ENCODE data around the gene KCNS1. TPM values are rescaled to one million over a fixed set of nuclear protein-coding genes. Genes with fewer than 3 reads are reported as not detected.
A peak's percentile ranks its signal among the peaks of the same experiment; 100 is the strongest.

Gene KCNS1
- polyA plus RNA-seq, 1 donor (not counting 4 experiments of a cell fraction or from before 2014, with no cell fraction given), result 1.5 TPM

GRCh38 chr20:45114465-45115385 is 13.8 kb upstream of the KCNS1 start, which contains the start of gene WFDC5:
WFDC5 (minus strand) TSS chr20:45115174; CDS start chr20:45115083, 91 bp downstream.
- H3K9ac ChIP-seq (ENCODE audit: control insufficient read depth, extremely low read depth, insufficient read depth, low read length), result peak within 1 kb of the TSS; percentile 47
- no peak for TF ChIP-seq EZH2 (IDR thresholded peaks at IDR 0.05; ENCODE audit: low read length)
- TF ChIP-seq CTCF (optimal IDR thresholded peaks at IDR 0.05 in 1 of 3, IDR thresholded peaks at IDR 0.05 in 1 of 3, conservative IDR thresholded peaks at IDR 0.05 in 1 of 3; ENCODE audit: extremely low read depth in 1 of 3, insufficient read depth in 2 of 3, low read length in 3 of 3), result no peak
- no peaks in the 10 kb centered on the region for H3K36me3 ChIP-seq (ENCODE audit: control insufficient read depth in 2 of 2, extremely low read depth in 1 of 2, insufficient read depth in 2 of 2, low read length in 2 of 2)
- peak within 1 kb of the TSS; percentile 67 for H2AFZ ChIP-seq (ENCODE audit: control insufficient read depth, low read length)
- H3K27ac ChIP-seq (ENCODE audit: control insufficient read depth, insufficient read depth, low read length), result peak within 1 kb of the TSS; percentile 37
- peak within 1 kb of the TSS; percentile 73 for H3K4me2 ChIP-seq (ENCODE audit: control insufficient read depth, extremely low read depth, insufficient read depth, low read depth, low read length)
- DNase-seq (ENCODE audit: low read depth, low spot score) (peak; percentile 94), FAIRE-seq (peak; percentile 73)
- H3K4me3 ChIP-seq (ENCODE audit: control insufficient read depth in 2 of 3, extremely low read depth in 1 of 3, insufficient read depth in 2 of 3, low read depth in 1 of 3, low read length in 3 of 3), result peak within 1 kb of the TSS in 2 of 3 experiments; percentile 4 to 28
- no peaks in the 10 kb centered on the region for H3K79me2 ChIP-seq (ENCODE audit: control insufficient read depth, insufficient read depth, low read length)
- H3K9me3 ChIP-seq (ENCODE audit: control insufficient read depth, low read depth, low read length), result no peaks in the 10 kb centered on the region
- H3K27me3 ChIP-seq (ENCODE audit: control insufficient read depth, extremely low read depth, insufficient read depth, low read length), result no peaks in the 10 kb centered on the region
- H4K20me1 ChIP-seq (ENCODE audit: control insufficient read depth, extremely low read depth, insufficient read depth, low read length), result no peaks in the 10 kb centered on the region
- peaks cover 22% of the 10 kb centered on the region for H3K4me1 ChIP-seq (ENCODE audit: control insufficient read depth, extremely low read depth, insufficient read depth, low read length)
- no peaks in the 10 kb centered on the region for H3K9me1 ChIP-seq (ENCODE audit: control insufficient read depth, extremely low read depth, insufficient read depth, low read length)
- dilution Hi-C loops (cut with MboI; ENCODE audit: extremely low pct_ligation_motif_present, low sequenced_read_pairs), result no loop called here

DNA sequence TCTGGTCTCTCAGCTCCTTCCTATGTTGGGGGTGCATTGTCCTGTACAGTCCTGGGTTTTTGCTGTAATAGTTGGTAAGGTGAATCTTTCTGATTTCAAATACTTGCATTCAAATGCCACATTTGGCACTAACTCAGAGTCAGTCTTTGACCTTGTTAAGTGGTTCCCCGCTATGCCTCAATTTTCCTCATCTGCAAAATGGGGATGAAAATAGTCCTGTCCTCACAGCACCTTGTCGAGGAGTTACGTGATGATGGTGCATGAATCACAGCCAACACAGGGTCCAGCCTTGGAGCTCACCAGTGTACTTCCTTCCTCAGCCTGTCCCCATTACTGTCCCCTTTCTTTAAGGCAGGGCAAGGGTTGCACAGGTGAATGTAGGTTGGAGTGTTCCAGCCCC is 12.9 kb upstream of the KCNS1 start:
- Histone ChIP-seq H3K4me2 (ENCODE audit: control insufficient read depth, extremely low read depth, insufficient read depth, low read depth, low read length) (no peak overlapping the region), H3K36me3 (ENCODE audit: control insufficient read depth in 2 of 2, extremely low read depth in 1 of 2, insufficient read depth in 2 of 2, low read length in 2 of 2) (no peaks in the 10 kb centered on the region), H3K9me1 (ENCODE audit: control insufficient read depth, extremely low read depth, insufficient read depth, low read length) (no peaks in the 10 kb centered on the region), H3K4me3 (ENCODE audit: control insufficient read depth in 2 of 3, extremely low read depth in 1 of 3, insufficient read depth in 2 of 3, low read depth in 1 of 3, low read length in 3 of 3) (no peak overlapping the region), H3K27me3 (ENCODE audit: control insufficient read depth, extremely low read depth, insufficient read depth, low read length) (no peaks in the 10 kb centered on the region), H3K9me3 (ENCODE audit: control insufficient read depth, low read depth, low read length) (no peaks in the 10 kb centered on the region), H3K27ac (ENCODE audit: control insufficient read depth, insufficient read depth, low read length) (no peak overlapping the region), H3K4me1 (ENCODE audit: control insufficient read depth, extremely low read depth, insufficient read depth, low read length) (peaks cover 22% of the 10 kb centered on the region), H2AFZ (ENCODE audit: control insufficient read depth, low read length) (no peak overlapping the region), H4K20me1 (ENCODE audit: control insufficient read depth, extremely low read depth, insufficient read depth, low read length) (no peaks in the 10 kb centered on the region), H3K9ac (ENCODE audit: control insufficient read depth, extremely low read depth, insufficient read depth, low read length) (no peak overlapping the region), H3K79me2 (ENCODE audit: control insufficient read depth, insufficient read depth, low read length) (no peaks in the 10 kb centered on the region)
- dilution Hi-C loops (cut with MboI; ENCODE audit: extremely low pct_ligation_motif_present, low sequenced_read_pairs), result no loop called here
- no peak for DNase-seq (ENCODE audit: low read depth, low spot score)
- TF ChIP-seq CTCF (optimal IDR thresholded peaks at IDR 0.05 in 1 of 3, IDR thresholded peaks at IDR 0.05 in 1 of 3, conservative IDR thresholded peaks at IDR 0.05 in 1 of 3; ENCODE audit: extremely low read depth in 1 of 3, insufficient read depth in 2 of 3, low read length in 3 of 3), result no peak
- no peak for TF ChIP-seq EZH2 (IDR thresholded peaks at IDR 0.05; ENCODE audit: low read length)
- no peak for FAIRE-seq
